ENCODE results near the gene LTA4H.

LTA4H gene

DNA sequence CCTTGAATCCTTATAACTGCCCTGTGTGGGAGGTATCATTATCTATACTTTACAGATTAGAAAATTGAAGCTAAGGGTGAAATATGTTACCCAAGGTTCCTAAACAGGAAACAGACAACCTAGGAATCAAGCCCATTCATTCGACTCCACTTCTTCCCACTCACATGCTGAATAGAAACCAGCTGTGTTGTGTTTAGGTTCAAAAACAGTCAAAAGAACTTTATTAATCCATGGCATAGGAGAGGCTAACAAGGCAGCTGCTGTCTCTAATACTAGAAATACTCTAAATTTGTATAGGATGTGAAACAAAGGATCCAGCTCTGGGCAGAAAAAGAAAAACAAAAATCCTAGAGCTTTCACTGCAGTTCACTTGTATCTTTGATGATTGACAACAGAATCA is 82.4 kb downstream of the LTA4H start:
- TF ChIP-seq, protein P1, sequence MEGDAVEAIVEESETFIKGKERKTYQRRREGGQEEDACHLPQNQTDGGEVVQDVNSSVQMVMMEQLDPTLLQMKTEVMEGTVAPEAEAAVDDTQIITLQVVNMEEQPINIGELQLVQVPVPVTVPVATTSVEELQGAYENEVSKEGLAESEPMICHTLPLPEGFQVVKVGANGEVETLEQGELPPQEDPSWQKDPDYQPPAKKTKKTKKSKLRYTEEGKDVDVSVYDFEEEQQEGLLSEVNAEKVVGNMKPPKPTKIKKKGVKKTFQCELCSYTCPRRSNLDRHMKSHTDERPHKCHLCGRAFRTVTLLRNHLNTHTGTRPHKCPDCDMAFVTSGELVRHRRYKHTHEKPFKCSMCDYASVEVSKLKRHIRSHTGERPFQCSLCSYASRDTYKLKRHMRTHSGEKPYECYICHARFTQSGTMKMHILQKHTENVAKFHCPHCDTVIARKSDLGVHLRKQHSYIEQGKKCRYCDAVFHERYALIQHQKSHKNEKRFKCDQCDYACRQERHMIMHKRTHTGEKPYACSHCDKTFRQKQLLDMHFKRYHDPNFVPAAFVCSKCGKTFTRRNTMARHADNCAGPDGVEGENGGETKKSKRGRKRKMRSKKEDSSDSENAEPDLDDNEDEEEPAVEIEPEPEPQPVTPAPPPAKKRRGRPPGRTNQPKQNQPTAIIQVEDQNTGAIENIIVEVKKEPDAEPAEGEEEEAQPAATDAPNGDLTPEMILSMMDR (conservative IDR thresholded peaks at IDR 0.05; ENCODE audit: control insufficient read depth, insufficient read depth, low read depth, low read length): no peak
- H3K4me3 ChIP-seq (ENCODE audit: control insufficient read depth, low read depth, low read length): no peak overlapping the region
- DNase-seq (ENCODE audit: low read depth): no peak

DNA sequence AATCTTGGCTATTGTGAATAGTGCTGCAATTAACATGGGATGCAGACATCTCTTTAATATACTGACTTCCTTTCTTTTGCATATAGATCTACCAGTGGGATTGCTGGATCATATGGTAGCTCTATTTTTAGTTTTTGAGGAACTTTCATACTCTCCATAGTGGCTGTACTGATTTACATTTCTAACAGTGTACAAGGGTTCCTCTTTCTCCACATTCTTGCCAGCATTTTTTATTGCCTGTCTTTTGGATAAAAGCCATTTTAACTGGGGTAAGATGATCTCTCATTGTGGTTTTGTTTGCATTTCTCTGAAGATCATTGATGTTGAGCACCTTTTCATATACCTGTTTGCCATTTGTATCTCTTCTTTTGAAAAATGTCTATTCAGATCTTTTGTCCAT is 83.9 kb downstream of the LTA4H start:
- H3K4me3 ChIP-seq (ENCODE audit: control insufficient read depth, low read depth, low read length): no peak overlapping the region
- TF ChIP-seq, protein P1 (conservative IDR thresholded peaks at IDR 0.05; ENCODE audit: control insufficient read depth, insufficient read depth, low read depth, low read length): no peak
- no peak for DNase-seq (ENCODE audit: low read depth)

Data from fibroblast of mammary gland (primary cell).